Spleen (tissue), 7 donors: ENCODE data around the gene PARD6G.

Experiments used
- CTCF ChIP-seq, 11 experiments: fragments of 200-600 bp in 7 of 11; fragments of 450-650 bp in 4 of 11; sonication (generic) in 4 of 11; IDR thresholded peaks in 8 of 11; conservative IDR thresholded peaks in 3 of 11; 1 replicate in 7 of 11; 2 replicates in 4 of 11; pipeline versions ENCODE4 v1.4.0 to v1.8.0; 2016 to 2021; ENCODE audit warnings: antibody characterized with exemption in 11 of 11, inconsistent platforms in 4 of 11, mild to moderate bottlenecking in 1 of 11
- POLR2A ChIP-seq, 3 donors: fragments of 450-650 bp; IDR thresholded peaks; one replicate each; pipeline ENCODE4 v1.5.1; 2017; ENCODE audit warnings: antibody characterized with exemption in 3 of 3, mild to moderate bottlenecking in 1 of 3
- donor health status: DM: no; HTN: no; CAD: no; lungs with moderate emphysema.
- donor health status: DM: no; HTN: no; CAD: no.
- donor health status: DM: no; HTN: no; CAD: no.

- no peak for TF ChIP-seq CTCF (IDR thresholded peaks at IDR 0.05 in 8 of 11, conservative IDR thresholded peaks at IDR 0.05 in 3 of 11)
- no peak for TF ChIP-seq POLR2A (IDR thresholded peaks at IDR 0.05)
Measured at GRCh38 chr18:80210312-80211083, 36.8 kb downstream of the PARD6G start.
